HG03039 (cell line): ENCODE data around the gene NAA80.
"Not testable (repeated sequence)": the region's sequence is repeated elsewhere in the genome, so short reads cannot be mapped to it uniquely, and the experiment has no call there.

Experiments
- ATAC-seq: cut with Tn5 transposase; IDR thresholded peaks from one replicate; pipeline ENCODE4 v1.9.1; 2021; ENCODE audit warnings: mild to moderate bottlenecking, moderate library complexity; ENCODE audit not compliant: unreplicated experiment

The NAA80 gene

DNA sequence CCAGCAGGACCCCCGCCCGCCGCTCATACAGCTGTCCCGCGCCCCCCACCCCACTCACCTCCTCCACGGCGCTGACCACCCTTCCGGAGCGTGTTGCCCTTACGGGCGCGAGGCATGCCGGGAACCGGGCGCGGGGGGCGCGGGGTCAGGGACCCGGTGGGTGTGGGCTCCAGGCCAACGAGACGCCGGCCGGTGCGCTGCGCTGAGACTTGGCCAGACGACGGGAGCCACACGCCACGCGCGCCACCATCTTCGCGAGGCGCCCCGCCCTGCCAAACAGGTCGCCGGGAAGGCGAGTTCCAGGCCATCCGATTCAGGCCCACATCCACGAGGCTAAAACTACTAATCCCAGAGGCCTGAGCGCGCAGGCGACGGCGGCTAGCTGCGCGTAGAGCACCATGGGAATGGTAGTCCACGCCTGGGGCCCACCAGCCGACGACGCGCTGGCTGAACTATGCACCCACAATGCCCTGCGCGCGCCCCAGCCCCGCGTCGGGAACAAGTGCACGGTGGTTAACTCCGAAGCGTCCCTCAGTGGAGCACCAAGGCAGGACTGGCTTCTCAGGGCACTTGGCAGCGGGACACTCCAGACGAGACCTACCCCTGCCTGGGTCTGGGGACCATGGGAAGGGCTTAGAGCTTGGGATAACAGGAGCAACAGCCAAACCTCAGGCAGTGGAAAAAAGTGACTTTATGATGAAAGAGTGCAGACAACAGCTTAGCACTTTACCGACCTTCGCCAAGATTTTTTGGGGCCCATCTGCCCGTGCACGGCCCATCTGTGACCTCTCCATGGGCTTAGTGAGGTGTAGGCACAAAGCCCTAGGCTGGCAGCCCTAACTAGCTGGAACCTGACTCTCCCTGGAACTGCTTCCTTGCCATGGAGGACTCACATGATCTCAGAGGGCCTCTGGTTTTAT lies 6.8 kb downstream of the NAA80 start, which contains the start of gene IFRD2:
TSS of gene IFRD2 (minus strand) at position 271 of the 920 bp plus-strand sequence. CDS start at position 116, 155 bp downstream.
- peak; percentile 86 for ATAC-seq

DNA sequence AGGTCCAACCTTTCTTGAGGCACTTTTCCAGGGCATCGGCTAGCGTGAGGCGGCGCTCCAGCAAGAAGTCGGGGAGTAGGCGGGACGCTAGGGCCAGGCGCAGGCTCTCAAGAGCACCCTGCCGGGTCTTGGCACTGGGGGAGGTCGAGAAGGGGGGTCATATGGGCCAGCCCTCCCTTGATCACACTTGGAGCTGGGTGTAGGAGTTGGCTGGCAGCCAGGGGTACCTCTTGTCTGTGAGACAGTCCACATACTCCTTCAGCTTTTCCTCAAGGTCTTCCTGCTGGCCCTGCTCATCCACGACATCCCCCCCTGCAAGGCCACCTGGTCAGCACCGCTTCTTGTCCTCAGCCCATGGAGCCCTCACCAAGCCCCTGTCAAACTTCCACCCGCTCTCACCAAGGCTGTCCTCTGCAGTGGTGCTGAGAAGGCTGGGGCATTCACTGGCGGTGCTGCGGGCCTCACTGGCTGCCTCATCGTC lies 9.0 kb downstream of the NAA80 start:
- ATAC-seq: no peak

DNA sequence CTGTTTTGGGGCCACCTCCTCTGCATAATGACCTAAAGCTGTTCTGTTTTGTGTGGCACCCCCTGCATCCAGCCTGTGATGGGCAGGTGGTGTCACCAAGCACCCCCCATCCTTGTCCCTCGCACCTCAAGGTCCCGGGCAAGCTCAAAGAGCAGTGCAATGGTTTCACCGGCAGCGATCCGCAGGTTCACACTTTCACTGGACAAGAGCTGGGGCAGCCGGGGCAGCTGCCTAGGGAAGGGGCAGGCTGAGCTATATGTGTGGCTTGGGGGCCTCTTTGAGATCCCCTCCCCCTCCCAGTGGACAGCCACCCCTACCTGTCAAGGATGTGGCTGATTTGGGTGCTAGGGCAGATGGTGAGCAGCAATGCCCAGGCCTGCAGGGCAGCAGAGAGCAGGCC lies 10.1 kb downstream of the NAA80 start:
- ATAC-seq: no peak

DNA sequence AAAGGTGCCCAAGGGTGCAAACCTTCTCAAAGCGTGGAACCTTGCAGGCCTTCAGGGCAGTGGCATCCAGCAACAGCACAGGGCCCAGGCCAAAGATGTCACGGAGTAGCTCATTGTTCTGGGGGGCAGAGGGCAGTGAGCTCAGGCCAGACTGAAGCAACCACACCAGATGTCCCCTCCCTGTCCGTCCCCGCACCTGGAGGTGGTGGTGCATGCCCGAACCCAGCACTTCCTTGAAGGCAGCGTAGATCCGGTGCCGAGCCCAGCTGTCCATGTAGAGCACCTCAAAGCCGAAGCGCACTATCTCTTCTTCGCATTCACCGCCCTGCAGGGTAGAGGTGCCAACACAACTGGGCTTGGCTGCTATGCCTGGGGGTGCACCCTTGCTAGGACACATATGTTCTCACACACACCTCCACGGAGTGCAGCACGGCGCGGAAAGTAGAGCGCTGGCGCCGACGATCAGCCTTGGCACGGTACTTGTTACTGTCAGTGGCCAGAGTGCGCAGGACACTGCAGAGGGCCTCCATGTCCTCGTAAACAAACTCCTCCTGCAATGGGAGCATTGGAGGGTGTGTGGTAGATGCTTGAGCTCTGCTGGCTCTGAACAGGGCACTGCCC lies 10.7 kb downstream of the NAA80 start:
- no peak for ATAC-seq

DNA sequence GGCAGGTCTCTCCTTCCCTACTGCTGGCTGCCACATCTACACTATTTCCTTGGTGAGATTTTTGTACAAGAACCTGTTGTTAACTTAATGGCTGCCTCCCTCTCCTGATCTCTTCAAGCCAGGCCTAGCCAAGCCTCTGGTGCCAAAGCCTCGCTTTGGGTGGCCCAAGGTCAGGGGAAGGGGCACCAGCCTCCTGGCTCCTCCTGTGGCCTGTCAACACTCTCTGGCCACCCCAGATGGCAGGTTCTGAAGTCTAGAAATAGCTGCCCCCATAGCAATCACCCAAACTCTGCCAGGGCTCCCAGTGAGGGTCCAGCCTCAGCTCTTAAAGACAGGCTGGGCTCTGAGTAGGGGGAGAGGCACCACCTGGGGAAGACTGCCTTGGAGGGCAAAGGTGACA lies 11.9 kb downstream of the NAA80 start:
- ATAC-seq: no peak

DNA sequence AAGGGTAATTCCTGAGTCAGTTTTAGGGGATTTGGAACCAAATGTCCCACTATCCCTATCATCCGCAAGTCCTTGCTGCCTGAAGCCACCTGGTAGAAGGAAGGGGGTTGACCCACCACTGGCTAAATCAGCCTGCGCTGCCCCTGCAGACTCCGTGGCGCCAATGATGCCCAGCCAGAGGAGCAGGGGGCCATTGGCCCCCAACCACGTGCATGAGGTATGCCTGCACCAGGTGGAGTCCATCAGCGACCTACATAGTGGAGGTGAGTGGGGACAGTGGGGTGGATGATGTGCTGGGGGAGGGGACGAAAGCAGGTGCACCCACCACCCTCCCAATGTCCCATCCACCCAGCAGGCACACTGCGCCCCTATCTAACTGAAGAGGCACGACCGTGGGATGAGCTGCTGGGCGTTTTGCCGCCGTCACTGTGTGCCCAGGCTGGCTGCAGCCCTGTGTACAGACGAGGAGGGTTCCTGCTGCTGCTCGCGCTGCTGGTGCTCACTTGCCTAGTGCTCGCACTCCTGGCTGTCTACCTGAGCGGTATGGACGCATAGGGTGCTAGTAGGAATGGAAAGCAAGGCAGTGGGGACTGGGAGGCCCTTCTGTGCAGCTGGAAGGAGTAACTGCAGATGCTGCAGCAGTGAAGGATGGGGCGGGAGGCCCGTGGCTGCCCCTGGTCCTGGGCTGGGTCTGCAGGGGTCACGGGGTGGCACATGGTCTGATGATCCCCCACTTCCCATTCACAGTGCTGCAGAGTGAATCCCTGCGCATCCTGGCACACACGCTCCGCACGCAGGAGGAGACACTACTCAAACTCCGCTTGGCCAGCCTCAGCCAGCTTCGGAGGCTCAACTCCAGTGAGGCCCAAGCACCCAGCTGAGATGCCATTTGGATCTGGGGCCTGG lies 12.6 kb downstream of the NAA80 start:
- no peak for ATAC-seq

DNA sequence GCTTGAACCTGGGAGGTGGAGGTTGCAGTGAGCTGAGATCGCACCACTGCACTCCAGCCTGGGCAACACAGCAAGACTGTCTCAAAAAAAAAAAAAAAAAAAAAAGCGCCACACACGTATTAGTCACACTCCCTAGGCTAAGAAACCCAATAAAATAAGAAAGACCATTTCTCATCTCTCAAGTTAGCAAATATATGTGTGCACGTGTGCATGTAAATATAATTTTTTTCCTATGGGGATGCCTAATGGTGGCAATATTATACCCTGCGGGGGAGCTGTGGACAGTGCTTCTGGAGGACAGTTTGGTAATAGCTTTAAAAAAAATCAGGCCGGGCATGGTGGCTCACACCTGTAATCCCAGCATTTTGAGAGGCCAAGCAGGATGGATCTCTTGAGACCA lies 15.1 kb downstream of the NAA80 start:
- not testable (repeated sequence) for ATAC-seq

DNA sequence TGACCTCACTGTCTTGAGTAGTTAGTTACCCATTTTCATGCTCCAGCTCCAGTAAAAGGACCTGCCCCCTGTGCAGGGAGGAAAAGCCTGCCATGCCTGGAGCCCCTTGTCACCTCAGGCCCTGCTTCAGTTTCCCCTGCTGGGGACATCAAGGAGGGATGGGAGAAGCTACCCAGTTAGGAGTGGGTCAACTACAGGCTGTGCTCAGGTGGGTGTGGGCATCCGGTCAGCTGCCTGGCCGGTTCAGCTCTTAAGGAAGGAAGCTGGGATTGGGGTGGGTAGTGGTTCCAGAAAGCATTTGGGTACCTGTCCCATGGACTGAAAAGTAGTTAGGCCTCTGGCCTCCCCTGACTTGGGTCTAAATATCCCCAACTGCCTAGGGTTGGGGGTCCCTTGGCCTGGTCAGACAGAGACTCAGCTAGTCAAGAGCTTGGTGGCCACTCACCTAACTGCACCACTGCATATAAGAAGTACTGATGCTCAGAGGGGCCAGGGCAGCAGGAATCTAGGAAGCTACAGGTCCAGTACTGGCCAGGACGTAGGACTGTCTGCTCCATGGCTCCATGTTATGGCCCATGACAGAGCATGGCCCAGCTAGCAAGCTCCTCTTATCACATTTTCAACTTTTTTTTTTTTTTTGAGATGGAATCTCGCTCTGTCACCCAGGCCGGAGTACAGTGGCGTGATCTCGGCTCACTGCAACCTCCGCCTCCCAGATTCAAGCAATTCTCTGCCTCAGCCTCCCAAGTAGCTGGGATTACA lies 19.8 kb downstream of the NAA80 start:
- ATAC-seq: no peak

DNA sequence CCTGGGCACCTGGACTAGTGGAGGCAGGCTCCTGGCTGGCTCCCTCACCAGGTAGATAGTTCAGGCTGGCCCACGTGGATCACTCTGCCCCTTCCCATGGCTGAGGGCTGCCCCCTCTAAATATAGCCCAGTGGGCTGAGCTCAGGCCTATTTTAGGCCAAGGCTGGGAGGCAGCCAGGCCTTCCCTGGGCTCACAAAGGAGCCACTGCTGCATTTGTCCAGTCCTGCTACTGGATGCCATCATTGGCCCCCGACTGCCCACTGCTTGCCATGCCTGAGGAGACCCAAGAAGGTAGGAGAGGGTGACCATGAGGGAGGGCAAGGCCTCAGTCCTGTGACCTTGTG lies 20.4 kb downstream of the NAA80 start, which contains the start of gene LSMEM2:
TSS of gene LSMEM2 (plus strand) at position 208 of the 345 bp plus-strand sequence. CDS start at position 235, 27 bp downstream.
- no peak for ATAC-seq

DNA sequence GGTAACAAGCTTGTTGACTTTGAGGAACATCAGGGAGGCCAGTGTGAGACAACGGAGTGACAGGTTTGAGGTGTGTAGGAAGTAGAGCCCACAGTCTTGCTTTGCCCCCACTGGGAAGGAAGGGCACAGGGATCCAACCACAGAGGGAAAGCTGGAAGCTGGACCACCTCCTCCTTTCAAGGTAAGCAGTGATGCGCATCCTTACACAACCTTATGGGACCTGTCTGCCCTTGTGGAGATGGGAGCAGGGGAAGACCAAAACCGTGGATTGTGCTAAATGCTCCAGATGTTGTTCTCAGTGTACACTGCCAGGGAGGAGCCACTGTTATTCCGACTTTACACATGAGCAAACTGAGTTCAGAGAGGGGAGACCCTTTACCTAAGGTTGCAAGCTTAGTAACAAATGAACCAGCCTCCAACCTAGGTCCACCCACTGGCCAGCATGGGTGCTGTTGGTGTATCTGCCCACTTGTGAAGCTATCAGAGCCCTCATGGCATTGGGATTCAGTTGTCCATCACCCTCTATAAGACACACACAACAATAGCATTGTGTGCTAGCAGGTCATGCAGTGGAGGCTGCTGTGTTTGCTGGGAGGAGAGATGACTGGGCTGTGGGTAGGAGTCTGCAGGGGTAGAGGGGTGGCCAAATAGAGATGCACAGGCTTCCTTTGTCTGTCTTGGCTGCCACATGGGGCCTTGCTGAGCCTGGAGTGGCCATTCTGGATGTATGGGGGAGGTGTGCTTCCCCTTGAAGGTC lies 20.9 kb downstream of the NAA80 start:
- no peak for ATAC-seq

DNA sequence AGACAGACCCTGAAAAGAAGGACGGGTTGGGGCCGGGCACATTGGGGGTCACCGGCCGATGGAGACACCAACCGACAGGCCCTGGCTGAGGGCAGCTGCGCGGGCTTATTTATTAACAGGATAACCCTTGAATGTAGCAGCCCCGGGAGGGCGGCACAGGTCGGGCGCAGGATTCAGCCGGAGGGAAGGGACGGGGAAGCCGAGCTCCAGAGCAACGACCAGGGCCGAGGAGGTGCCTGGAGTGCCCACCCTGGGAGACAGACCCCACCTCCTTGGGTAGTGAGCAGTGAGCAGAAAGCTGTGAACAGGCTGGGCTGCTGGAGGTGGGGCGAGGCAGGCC lies 22.5 kb downstream of the NAA80 start:
- no peak for ATAC-seq

DNA sequence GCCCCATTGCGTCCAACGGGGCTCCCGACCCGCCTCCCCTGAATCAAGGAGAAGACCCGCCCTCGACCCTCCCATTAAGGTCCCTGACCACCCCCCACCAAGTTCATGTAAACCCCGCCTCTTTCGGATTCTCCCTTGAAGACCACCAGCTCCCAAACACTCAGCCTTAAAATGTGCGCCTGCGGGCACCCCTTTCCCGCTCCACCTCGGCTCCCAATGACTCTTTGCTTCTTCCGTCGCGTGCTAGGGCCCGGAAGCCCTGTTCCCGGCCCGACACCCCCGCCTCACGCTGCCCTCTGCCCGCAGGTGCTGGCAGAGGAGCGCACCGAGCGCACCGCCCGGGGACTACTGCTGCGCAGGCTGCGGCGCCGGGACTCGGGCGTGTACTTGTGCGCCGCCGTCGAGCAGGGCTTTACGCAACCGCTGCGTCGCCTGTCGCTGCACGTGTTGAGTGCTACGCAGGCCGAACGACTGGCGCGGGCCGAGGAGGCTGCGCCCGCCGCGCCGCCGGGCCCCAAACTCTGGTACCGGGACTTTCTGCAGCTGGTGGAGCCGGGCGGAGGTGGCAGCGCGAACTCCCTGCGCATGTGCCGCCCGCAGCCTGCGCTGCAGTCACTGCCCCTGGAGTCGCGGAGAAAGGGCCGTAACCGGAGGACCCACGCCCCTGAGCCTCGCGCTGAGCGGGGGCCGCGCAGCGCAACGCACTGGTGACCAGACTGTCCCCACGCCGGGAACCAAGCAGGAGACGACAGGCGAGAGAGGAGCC lies 23.0 kb downstream of the NAA80 start:
- no peak for ATAC-seq

DNA sequence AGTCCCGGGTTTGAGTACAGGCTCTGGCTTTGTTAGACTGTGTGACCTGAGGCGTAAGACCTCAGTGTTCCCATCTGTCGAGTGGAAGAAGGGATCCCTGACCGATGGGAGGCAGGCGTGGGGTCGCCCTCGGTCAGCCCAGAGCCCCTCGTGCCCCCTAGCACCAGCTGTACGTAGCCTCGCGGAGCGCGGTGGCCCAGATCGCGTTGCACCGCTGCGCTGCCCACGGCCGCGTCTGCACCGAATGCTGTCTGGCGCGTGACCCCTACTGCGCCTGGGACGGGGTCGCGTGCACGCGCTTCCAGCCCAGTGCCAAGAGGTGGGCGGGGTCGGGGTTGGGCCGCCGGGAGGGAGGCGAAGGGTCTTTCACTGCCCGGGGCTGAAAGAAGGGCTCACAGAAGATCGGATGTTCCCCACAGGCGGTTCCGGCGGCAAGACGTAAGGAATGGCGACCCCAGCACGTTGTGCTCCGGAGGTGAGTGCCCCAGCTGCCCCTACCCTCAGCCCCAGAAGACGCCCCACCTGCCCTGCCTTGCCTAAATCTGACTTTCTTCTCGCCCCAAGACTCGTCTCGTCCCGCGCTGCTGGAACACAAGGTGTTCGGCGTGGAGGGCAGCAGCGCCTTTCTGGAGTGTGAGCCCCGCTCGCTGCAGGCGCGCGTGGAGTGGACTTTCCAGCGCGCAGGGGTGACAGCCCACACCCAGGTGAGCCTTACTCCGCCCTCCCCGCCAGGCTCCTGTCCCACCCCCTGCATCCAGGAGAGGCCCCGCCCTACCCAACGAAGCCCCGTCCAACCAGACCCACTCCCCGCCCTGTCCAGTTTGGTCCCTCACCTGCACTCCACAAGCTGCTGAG lies 23.8 kb downstream of the NAA80 start:
- no peak for ATAC-seq

DNA sequence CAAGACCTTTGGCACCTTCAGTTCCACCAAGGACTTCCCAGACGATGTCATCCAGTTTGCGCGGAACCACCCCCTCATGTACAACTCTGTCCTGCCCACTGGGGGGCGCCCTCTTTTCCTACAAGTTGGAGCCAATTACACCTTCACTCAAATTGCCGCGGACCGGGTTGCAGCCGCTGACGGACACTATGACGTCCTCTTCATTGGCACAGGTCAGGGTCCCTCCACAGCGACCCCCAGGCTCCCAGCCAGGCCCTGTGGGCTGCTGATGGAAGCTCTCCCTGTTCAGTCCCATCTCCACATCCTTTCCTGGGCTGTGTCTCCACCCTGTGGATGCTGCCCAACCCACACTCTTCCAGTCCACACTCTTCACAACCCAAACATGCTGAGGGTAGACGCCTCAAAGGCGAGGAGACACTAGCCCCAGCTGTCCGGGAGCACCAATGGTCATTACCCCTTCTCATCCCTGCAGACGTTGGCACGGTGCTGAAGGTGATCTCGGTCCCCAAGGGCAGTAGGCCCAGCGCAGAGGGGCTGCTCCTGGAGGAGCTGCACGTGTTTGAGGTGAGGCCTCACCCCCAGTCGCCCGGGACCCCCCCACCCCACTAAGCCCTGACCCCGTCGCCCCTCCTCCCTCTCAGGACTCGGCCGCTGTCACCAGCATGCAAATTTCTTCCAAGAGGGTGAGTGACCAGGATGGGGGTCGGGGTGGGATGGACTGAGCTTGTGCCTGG lies 24.7 kb downstream of the NAA80 start:
- no peak for ATAC-seq

DNA sequence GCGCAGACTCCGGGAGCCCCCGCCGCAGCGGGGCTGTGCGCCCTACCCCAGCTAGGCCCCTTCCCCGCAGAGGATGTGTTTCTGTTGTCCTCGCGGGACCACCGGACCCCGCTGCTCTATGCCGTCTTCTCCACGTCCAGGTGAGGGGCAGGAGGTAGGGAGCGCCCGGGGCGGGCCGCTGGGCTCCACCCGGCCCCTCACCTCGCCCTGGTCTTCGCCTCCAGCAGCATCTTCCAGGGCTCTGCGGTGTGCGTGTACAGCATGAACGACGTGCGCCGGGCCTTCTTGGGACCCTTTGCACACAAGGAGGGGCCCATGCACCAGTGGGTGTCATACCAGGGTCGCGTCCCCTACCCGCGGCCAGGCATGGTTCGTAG lies 25.5 kb downstream of the NAA80 start:
- ATAC-seq: no peak

DNA sequence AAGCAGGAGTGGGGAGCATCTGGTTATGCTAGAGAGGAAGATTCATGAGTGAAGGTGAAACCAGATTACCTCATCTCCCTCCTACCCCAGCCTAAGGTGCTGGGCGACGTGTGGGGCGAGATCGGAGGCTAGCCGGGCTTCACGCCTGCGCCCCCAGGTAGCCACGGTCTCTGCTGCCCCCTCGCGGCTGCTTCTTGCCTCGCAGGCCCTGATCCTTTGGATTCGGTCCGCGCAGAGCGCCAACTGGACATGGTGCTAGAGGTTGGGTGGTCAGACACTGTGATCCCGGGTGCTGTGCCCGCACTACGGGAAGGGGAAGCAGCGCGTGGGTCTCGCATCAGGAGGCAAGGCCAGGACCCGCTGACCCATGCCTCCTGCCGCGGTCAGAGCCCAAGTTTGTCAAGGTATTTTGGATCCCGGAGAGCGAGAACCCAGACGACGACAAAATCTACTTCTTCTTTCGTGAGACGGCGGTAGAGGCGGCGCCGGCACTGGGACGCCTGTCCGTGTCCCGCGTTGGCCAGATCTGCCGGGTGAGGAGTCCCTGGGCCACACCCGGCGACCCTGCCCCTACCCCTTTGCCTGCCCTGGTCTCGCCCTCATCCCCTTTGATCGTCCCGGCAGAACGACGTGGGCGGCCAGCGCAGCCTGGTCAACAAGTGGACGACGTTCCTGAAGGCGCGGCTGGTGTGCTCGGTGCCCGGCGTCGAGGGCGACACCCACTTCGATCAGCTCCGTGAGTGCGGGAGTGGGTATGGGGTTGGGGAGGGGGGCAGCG lies 26.1 kb downstream of the NAA80 start:
- peak; percentile 70 for ATAC-seq

DNA sequence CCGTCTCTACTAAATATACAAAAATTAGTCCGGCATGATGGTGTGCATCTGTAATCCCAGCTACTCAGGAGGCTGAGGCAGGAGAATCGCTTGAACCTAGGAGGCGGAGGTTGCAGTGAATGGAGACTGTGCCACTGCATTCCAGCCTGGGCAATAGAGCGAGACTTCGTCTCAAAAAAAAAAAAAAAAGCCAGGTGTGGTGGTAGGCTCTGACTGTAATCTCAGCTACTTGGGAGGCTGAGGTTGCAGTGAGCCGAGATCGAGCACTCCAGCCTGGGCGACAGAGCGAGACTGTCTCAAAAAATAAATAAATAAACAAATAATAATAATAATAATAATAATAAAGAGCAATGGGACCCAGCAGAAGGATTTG lies 26.7 kb downstream of the NAA80 start:
- not testable (repeated sequence) for ATAC-seq
